OCI-LY3 (cell line): ENCODE data around the gene TOR1AIP1.

Source experiments
- EZH2phosphoT487 ChIP-seq: fragments of 200-600 bp; shearing (Covaris generic); IDR thresholded peaks from 2 replicates; pipeline ENCODE4 v1.6.1; 2018; ENCODE audit warnings: antibody characterized with exemption, mixed run types, low read depth
- TF ChIP-seq, protein P1 (sequence below): fragments of 200-600, 300-600 bp; sonication (generic); IDR thresholded peaks from 2 replicates; pipeline ENCODE4 v1.5.1; 2014; ENCODE audit warnings: antibody characterized with exemption, low read length, low read depth

DNA sequence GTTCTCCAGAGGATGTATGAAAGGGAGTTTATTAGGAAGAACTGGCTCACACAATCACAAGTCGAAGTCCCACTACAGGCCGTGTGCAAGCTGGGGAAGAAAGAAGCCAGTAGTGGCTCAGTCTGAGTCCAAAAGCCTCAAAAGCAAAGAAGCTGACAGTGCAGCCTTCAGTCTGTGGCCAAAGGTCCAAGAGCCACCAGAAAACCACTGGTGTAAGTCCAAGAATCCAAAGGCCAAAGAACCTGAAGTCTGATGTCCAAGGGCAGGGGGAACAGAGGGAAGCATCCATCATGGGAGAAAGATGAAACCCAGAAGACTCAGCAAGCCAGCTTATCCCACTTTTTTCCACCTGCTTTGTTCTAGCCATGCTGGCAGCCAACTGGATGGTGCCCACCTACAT, 51.1 kb downstream of the TOR1AIP1 start:
- TF ChIP-seq, protein P1, sequence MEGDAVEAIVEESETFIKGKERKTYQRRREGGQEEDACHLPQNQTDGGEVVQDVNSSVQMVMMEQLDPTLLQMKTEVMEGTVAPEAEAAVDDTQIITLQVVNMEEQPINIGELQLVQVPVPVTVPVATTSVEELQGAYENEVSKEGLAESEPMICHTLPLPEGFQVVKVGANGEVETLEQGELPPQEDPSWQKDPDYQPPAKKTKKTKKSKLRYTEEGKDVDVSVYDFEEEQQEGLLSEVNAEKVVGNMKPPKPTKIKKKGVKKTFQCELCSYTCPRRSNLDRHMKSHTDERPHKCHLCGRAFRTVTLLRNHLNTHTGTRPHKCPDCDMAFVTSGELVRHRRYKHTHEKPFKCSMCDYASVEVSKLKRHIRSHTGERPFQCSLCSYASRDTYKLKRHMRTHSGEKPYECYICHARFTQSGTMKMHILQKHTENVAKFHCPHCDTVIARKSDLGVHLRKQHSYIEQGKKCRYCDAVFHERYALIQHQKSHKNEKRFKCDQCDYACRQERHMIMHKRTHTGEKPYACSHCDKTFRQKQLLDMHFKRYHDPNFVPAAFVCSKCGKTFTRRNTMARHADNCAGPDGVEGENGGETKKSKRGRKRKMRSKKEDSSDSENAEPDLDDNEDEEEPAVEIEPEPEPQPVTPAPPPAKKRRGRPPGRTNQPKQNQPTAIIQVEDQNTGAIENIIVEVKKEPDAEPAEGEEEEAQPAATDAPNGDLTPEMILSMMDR = no peak
- TF ChIP-seq EZH2phosphoT487 = no peak
